Measurements from ENCODE around the gene SAMD1. TPM values are rescaled to one million over a fixed set of nuclear protein-coding genes. Genes with fewer than 3 reads are reported as not detected.

SAMD1 gene
- total and polyA plus RNA-seq, 9 of the 15 experiments (the other 6 are each of a cell fraction or from before 2014, with no cell fraction given) = 2.9 to 96.0 (median 43.5) TPM

DNA sequence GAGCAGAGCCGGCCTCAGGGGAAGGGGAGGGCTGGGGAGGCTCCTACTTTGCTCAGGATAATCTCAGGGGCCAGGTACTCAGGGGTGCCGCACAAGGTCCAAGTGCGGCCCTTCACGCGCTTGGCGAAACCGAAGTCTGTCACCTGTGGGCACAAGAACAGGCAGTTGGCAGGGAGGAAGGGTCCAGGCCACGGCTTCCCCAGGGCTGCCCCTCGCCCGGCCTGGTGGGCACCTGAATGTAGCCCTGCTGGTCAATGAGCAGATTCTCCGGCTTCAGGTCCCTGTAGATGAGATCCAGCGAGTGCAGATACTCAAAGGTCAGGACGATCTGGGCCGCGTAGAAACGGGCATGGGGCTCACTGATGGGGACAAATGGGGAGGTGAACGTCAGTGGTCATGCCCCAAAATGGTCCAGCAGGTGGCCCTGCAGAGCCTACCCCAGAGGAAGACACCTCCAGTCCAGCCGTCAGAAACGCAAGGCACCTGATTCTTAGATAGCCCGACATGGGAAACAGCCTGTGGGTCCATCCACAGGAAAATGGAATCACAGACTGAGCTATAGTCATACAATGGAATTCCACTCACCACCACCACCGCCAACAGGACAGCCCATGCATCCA, 7.1 kb upstream of the SAMD1 start (continued):
- TF ChIP-seq, protein P1, sequence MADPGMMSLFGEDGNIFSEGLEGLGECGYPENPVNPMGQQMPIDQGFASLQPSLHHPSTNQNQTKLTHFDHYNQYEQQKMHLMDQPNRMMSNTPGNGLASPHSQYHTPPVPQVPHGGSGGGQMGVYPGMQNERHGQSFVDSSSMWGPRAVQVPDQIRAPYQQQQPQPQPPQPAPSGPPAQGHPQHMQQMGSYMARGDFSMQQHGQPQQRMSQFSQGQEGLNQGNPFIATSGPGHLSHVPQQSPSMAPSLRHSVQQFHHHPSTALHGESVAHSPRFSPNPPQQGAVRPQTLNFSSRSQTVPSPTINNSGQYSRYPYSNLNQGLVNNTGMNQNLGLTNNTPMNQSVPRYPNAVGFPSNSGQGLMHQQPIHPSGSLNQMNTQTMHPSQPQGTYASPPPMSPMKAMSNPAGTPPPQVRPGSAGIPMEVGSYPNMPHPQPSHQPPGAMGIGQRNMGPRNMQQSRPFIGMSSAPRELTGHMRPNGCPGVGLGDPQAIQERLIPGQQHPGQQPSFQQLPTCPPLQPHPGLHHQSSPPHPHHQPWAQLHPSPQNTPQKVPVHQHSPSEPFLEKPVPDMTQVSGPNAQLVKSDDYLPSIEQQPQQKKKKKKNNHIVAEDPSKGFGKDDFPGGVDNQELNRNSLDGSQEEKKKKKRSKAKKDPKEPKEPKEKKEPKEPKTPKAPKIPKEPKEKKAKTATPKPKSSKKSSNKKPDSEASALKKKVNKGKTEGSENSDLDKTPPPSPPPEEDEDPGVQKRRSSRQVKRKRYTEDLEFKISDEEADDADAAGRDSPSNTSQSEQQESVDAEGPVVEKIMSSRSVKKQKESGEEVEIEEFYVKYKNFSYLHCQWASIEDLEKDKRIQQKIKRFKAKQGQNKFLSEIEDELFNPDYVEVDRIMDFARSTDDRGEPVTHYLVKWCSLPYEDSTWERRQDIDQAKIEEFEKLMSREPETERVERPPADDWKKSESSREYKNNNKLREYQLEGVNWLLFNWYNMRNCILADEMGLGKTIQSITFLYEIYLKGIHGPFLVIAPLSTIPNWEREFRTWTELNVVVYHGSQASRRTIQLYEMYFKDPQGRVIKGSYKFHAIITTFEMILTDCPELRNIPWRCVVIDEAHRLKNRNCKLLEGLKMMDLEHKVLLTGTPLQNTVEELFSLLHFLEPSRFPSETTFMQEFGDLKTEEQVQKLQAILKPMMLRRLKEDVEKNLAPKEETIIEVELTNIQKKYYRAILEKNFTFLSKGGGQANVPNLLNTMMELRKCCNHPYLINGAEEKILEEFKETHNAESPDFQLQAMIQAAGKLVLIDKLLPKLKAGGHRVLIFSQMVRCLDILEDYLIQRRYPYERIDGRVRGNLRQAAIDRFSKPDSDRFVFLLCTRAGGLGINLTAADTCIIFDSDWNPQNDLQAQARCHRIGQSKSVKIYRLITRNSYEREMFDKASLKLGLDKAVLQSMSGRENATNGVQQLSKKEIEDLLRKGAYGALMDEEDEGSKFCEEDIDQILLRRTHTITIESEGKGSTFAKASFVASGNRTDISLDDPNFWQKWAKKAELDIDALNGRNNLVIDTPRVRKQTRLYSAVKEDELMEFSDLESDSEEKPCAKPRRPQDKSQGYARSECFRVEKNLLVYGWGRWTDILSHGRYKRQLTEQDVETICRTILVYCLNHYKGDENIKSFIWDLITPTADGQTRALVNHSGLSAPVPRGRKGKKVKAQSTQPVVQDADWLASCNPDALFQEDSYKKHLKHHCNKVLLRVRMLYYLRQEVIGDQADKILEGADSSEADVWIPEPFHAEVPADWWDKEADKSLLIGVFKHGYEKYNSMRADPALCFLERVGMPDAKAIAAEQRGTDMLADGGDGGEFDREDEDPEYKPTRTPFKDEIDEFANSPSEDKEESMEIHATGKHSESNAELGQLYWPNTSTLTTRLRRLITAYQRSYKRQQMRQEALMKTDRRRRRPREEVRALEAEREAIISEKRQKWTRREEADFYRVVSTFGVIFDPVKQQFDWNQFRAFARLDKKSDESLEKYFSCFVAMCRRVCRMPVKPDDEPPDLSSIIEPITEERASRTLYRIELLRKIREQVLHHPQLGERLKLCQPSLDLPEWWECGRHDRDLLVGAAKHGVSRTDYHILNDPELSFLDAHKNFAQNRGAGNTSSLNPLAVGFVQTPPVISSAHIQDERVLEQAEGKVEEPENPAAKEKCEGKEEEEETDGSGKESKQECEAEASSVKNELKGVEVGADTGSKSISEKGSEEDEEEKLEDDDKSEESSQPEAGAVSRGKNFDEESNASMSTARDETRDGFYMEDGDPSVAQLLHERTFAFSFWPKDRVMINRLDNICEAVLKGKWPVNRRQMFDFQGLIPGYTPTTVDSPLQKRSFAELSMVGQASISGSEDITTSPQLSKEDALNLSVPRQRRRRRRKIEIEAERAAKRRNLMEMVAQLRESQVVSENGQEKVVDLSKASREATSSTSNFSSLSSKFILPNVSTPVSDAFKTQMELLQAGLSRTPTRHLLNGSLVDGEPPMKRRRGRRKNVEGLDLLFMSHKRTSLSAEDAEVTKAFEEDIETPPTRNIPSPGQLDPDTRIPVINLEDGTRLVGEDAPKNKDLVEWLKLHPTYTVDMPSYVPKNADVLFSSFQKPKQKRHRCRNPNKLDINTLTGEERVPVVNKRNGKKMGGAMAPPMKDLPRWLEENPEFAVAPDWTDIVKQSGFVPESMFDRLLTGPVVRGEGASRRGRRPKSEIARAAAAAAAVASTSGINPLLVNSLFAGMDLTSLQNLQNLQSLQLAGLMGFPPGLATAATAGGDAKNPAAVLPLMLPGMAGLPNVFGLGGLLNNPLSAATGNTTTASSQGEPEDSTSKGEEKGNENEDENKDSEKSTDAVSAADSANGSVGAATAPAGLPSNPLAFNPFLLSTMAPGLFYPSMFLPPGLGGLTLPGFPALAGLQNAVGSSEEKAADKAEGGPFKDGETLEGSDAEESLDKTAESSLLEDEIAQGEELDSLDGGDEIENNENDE (IDR thresholded peaks at IDR 0.05; ENCODE audit: low read depth, low read length) = no peak
